Ovary (tissue), 9 donors: ENCODE measurements around the gene PIK3AP1. TPM values are rescaled to one million over a fixed set of nuclear protein-coding genes. Genes with fewer than 3 reads are reported as not detected.

Experiments used
- DNase-seq, 5 donors: peaks; one replicate each; pipeline ENCODE4 v3.0.0-alpha.2; 2019 to 2020
- H3K27ac ChIP-seq, 2 donors: fragments of 200-600 bp; one replicate each; pipeline versions ENCODE4 v1.5.1 to v1.8.0; 2019 to 2022
- H3K27me3 ChIP-seq: fragments of 200-600 bp; one replicate; pipeline ENCODE4 v1.8.0; 2022
- H3K36me3 ChIP-seq: fragments of 200-600 bp; sonication (generic); one replicate; pipeline ENCODE4 v1.5.1; 2019
- H3K4me1 ChIP-seq: one replicate; pipeline ENCODE4 v1.8.1; 2013; ENCODE audit warnings: mild to moderate bottlenecking, moderate library complexity; ENCODE audit not compliant: insufficient read depth
- H3K4me3 ChIP-seq: fragments of 200-600 bp; sonication (generic); one replicate; pipeline ENCODE4 v1.5.1; 2017
- H3K9me3 ChIP-seq, 2 donors: fragments of 200-600 bp in 1 of 2; sonication (generic) in 1 of 2; one replicate each; pipeline versions ENCODE4 v1.5.1 to v1.8.1; 2013 to 2019; ENCODE audit warnings: mild to moderate bottlenecking in 1 of 2, moderate library complexity in 1 of 2
- CTCF ChIP-seq, 3 donors: fragments of 450-650 bp in 2 of 3; fragments of 200-600 bp in 1 of 3; IDR thresholded peaks; one replicate each; pipeline versions ENCODE4 v1.5.1 to v1.8.0; 2016 to 2022; ENCODE audit warnings: antibody characterized with exemption in 3 of 3, mild to moderate bottlenecking in 1 of 3
- EP300 ChIP-seq: sonication (generic); formaldehyde crosslinking; IDR thresholded peaks from one replicate; pipeline ENCODE4 v1.6.1; 2017; ENCODE audit warnings: antibody characterized with exemption
- POLR2A ChIP-seq: fragments of 450-650 bp; IDR thresholded peaks from one replicate; pipeline ENCODE4 v1.6.1; 2017; ENCODE audit warnings: antibody characterized with exemption, mild to moderate bottlenecking, moderate library complexity
- WGBS, 3 donors: extraction: QIAGEN DNeasy Blood & Tissue Kit in 1 of 3; methylation state at CpG; one replicate each; pipeline versions ENCODE4 v1.1.5 to v1.1.7; 2013 to 2017; 5-methylcytosine and 5-hydroxymethylcytosine counted together
- intact Hi-C, 4 donors: fragments of 100-400 bp; cut with DNase I; formaldehyde crosslinking; loops; one replicate each; pipeline versions ENCODE4 v1.11.0 to v1.15.1; 2022 to 2023
- polyA plus RNA-seq, 2 donors: library from polyadenylated mRNA; stranded (reverse); fragments of 200-250 nt in 1 of 2; fragments of 350-450 nt in 1 of 2; fragmentation: Illumina TruSeq in 1 of 2; extraction: RNeasy Lipid Tissue Mini Kit (QIAGEN cat#74804) in 1 of 2; gene quantifications; one replicate each; pipeline ENCODE4 v1.2.3, GENCODE V29; 2013 to 2014
- total RNA-seq, 7 donors: library from RNA; depleted of rRNA in 2 of 7; stranded (reverse); fragments of >200 nt in 2 of 7; fragmentation: NEBNext Ultra II Directional in 3 of 7; extraction: Animal tissue kit (Norgen Biotek cat#: 25700) in 3 of 7; gene quantifications; one replicate each; pipeline versions ENCODE4 v1.1.0 to v1.2.4, GENCODE V29; 2016 to 2023
- donor health status: DM: no; HTN: no; CAD: no; lungs with moderate emphysema.
- donor health status: DM: no; HTN: no; CAD: no.
- donor health status: Bipolar disorder and iron deficiency.
- donor health status: DM: yes; HTN: yes; CAD: no.
- donor health status: DM: no; HTN: no; CAD: no.
- donor health status: DM: yes; HTN: yes; CAD: no.

The PIK3AP1 gene
- total and polyA plus RNA-seq, 9 donors = 2.5 to 14.2 (median 7.8) TPM

GRCh38 chr10:96696845-96697425 lies 23.4 kb downstream of the PIK3AP1 start:
- TF ChIP-seq POLR2A = no peak
- TF ChIP-seq CTCF (IDR thresholded peaks at IDR 0.05) = no peak
- WGBS, 3 donors = 91 to 96% (median 93%) methylated on average over 7 of the region's 7 CpGs
- no peak for DNase-seq
- Histone ChIP-seq H3K9me3 (no peaks in the 10 kb centered on the region), H3K4me3 (no peak overlapping the region), H3K27me3 (no peaks in the 10 kb centered on the region), H3K4me1 (no peaks in the 10 kb centered on the region), H3K36me3 (no peaks in the 10 kb centered on the region), H3K27ac (no peak overlapping the region)
- intact Hi-C loops = no loop called here

GRCh38 chr10:96695975-96696634 lies 24.2 kb downstream of the PIK3AP1 start:
- no peaks in the 10 kb centered on the region for H3K4me1 ChIP-seq
- DNase-seq = no peak
- no peaks in the 10 kb centered on the region for H3K9me3 ChIP-seq
- TF ChIP-seq CTCF (IDR thresholded peaks at IDR 0.05) = no peak
- no peak for TF ChIP-seq EP300
- TF ChIP-seq POLR2A = no peak
- intact Hi-C loops = no loop called here
- no peaks in the 10 kb centered on the region for H3K27me3 ChIP-seq
- H3K4me3 ChIP-seq = no peak overlapping the region
- no peak overlapping the region for H3K27ac ChIP-seq
- no peaks in the 10 kb centered on the region for H3K36me3 ChIP-seq
- 79 to 86% (median 80%) methylated on average over 3 of the region's 3 CpGs for WGBS, 3 donors

- H3K27me3 ChIP-seq = no peaks in the 10 kb centered on the region
- intact Hi-C loops = no loop called here
- WGBS, 3 donors = 19 to 42% (median 23%) methylated on average over 1 of the region's 1 CpG
- no peaks in the 10 kb centered on the region for H3K4me1 ChIP-seq
- no peak overlapping the region for H3K27ac ChIP-seq
- H3K9me3 ChIP-seq = no peaks in the 10 kb centered on the region
- no peak for TF ChIP-seq CTCF (IDR thresholded peaks at IDR 0.05)
- no peak for TF ChIP-seq POLR2A
- no peak for TF ChIP-seq EP300
- no peaks in the 10 kb centered on the region for H3K36me3 ChIP-seq
- H3K4me3 ChIP-seq = no peak overlapping the region
- DNase-seq = no peak
Observed at GRCh38 chr10:96695366-96695765, 24.9 kb downstream of the PIK3AP1 start.

GRCh38 chr10:96693431-96693830 lies 26.9 kb downstream of the PIK3AP1 start:
- 90 to 97% (median 96%) methylated on average over 3 of the region's 3 CpGs for WGBS, 3 donors
- intact Hi-C loops = no loop called here
- no peak for DNase-seq
- Histone ChIP-seq H3K27me3 (no peaks in the 10 kb centered on the region), H3K36me3 (no peaks in the 10 kb centered on the region), H3K4me1 (no peaks in the 10 kb centered on the region), H3K4me3 (no peak overlapping the region), H3K9me3 (no peaks in the 10 kb centered on the region), H3K27ac (no peak overlapping the region)
- TF ChIP-seq EP300 (no peak), POLR2A (no peak), CTCF (IDR thresholded peaks at IDR 0.05) (no peak)
